ENCODE results near the gene GREB1.

The GREB1 gene

DNA sequence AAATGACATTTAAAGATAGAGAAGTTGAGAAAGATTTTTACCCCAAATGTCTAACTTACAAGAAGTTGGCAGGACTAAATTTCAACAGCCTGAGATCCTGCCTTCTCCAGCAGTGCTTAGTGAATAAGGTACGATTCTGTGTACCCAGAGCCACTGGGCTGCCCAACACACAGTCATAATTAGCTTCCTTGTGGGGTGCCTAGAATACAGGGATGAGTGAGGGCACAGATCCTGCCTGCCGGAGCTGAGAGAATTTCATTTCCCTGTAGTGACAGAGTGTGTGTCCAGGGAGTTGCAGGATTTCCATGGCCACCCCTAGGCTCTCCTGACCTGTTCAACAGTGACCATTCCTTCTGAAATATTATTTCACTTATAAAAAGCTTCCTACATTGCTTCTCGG lies 27.0 kb downstream of the GREB1 start:
- Histone ChIP-seq H3K4me1 (ENCODE audit: low read depth, poor library complexity, severe bottlenecking) (peaks cover 16% of the 10 kb centered on the region), H3K9ac (no peak overlapping the region), H2AFZ (ENCODE audit: low read depth) (no peak overlapping the region), H4K20me1 (ENCODE audit: insufficient read depth) (no peaks in the 10 kb centered on the region), H3K4me3 (IDR thresholded peaks at IDR 0.05; ENCODE audit: insufficient read depth, low read depth, low read length) (no peak overlapping the region), H3K27me3 (ENCODE audit: insufficient read depth, low read depth) (no peaks in the 10 kb centered on the region), H3K79me2 (ENCODE audit: insufficient read depth, low read depth) (no peaks in the 10 kb centered on the region), H3K27ac (no peak overlapping the region), H3K4me2 (no peak overlapping the region), H3K36me3 (ENCODE audit: insufficient read depth) (no peaks in the 10 kb centered on the region)
- TF ChIP-seq, protein P1, sequence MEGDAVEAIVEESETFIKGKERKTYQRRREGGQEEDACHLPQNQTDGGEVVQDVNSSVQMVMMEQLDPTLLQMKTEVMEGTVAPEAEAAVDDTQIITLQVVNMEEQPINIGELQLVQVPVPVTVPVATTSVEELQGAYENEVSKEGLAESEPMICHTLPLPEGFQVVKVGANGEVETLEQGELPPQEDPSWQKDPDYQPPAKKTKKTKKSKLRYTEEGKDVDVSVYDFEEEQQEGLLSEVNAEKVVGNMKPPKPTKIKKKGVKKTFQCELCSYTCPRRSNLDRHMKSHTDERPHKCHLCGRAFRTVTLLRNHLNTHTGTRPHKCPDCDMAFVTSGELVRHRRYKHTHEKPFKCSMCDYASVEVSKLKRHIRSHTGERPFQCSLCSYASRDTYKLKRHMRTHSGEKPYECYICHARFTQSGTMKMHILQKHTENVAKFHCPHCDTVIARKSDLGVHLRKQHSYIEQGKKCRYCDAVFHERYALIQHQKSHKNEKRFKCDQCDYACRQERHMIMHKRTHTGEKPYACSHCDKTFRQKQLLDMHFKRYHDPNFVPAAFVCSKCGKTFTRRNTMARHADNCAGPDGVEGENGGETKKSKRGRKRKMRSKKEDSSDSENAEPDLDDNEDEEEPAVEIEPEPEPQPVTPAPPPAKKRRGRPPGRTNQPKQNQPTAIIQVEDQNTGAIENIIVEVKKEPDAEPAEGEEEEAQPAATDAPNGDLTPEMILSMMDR (conservative IDR thresholded peaks at IDR 0.05; ENCODE audit: low read depth, low read length) = no peak

DNA sequence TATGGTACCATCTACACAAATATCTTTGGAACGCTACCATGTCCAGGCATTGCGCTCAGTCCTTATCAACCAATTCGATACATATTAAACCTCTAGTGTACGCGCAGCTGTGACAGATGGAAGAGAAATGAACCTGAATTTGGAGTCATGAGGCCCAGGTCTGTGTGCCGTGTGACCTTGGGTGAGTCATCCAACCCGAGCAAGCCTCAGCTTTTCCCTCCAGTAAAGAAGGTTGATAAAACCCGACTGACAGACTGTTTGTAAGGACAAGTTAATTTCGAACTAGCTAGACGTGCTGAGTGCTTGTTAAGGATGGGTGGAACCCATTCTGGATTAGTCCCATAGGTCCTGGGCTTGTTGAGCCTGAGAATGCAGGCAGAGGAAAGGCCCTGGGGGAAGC lies 28.2 kb downstream of the GREB1 start:
- H2AFZ ChIP-seq (ENCODE audit: low read depth) = no peak overlapping the region
- H3K4me3 ChIP-seq (IDR thresholded peaks at IDR 0.05; ENCODE audit: insufficient read depth, low read depth, low read length) = no peak overlapping the region
- TF ChIP-seq, protein P1 (conservative IDR thresholded peaks at IDR 0.05; ENCODE audit: low read depth, low read length) = no peak
- no peak overlapping the region for H3K27ac ChIP-seq
- no peaks in the 10 kb centered on the region for H3K27me3 ChIP-seq (ENCODE audit: insufficient read depth, low read depth)
- H3K9ac ChIP-seq = no peak overlapping the region
- H3K4me2 ChIP-seq = no peak overlapping the region
- no peaks in the 10 kb centered on the region for H4K20me1 ChIP-seq (ENCODE audit: insufficient read depth)
- peaks cover 21% of the 10 kb centered on the region for H3K4me1 ChIP-seq (ENCODE audit: low read depth, poor library complexity, severe bottlenecking)
- no peaks in the 10 kb centered on the region for H3K36me3 ChIP-seq (ENCODE audit: insufficient read depth)
- no peaks in the 10 kb centered on the region for H3K79me2 ChIP-seq (ENCODE audit: insufficient read depth, low read depth)

DNA sequence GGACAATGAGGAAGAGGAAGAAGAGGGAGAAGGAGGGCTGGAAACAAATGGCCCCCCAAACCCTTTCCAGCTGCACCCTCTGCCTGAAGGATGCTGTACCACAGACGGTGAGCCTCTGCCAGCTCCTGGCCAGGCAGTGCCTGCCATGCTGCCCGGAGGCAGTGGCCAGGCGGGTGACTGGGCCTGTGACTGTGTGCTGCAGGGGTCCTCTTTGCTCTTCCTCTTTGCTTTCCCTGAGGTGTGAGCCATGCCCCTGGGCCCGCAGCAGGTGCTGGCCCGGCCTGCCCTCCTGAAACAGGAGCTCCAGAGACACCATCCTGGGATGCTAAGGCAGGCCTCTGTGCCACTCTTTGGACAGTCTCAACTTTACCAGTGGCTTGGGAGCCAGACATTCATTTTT lies 28.6 kb downstream of the GREB1 start:
- Histone ChIP-seq H2AFZ (ENCODE audit: low read depth) (no peak overlapping the region), H3K4me2 (no peak overlapping the region), H3K79me2 (ENCODE audit: insufficient read depth, low read depth) (no peaks in the 10 kb centered on the region), H3K27me3 (ENCODE audit: insufficient read depth, low read depth) (no peaks in the 10 kb centered on the region), H3K36me3 (ENCODE audit: insufficient read depth) (no peaks in the 10 kb centered on the region), H3K9ac (no peak overlapping the region), H3K4me1 (ENCODE audit: low read depth, poor library complexity, severe bottlenecking) (peaks cover 21% of the 10 kb centered on the region), H3K4me3 (IDR thresholded peaks at IDR 0.05; ENCODE audit: insufficient read depth, low read depth, low read length) (no peak overlapping the region), H4K20me1 (ENCODE audit: insufficient read depth) (no peaks in the 10 kb centered on the region), H3K27ac (no peak overlapping the region)
- TF ChIP-seq, protein P1 (conservative IDR thresholded peaks at IDR 0.05; ENCODE audit: low read depth, low read length) = no peak

DNA sequence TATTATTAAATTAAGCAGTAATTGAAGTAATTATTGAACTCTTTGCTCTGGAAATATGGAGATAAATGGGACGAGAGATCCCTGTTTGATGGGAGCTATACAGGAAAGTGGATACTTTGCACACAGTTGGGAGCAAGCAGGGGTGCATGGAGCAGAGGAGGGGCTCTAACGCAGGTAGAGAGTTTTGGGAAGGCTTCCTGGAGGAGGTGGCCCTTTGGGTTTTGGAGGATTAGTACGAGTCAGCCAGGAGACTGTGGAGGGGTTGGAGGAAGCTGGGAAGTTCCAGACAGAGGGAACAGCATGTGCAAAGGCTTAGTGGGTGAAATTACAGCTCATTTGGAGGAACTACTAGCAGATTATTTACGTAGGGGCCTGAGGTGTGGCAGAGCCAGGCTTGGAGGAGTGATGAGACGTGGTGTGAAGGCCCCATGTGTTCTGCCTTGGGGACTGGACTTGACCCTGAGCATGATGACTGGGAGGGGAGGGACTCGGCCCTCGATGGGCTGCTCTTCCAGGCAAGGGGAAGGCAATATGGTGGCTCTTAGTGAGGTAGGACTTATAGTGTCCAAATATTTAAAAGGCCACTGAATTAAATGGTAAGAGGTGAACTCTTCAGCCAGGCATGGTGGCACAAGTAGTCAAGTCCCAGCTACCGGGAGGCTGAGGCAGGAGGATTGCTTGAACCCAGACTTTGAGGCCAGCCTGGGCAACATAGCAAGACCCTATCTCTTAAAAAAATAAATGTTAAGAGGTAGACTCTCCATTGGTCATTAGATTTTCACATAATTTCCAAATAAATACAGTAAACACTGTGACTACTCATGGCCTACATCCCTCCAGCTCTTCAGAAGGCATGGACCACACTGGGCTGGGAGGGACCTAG lies 30.2 kb downstream of the GREB1 start:
- H3K36me3 ChIP-seq (ENCODE audit: insufficient read depth) = no peaks in the 10 kb centered on the region
- no peaks in the 10 kb centered on the region for H3K79me2 ChIP-seq (ENCODE audit: insufficient read depth, low read depth)

More for the DNA sequence above, 30.2 kb downstream of the GREB1 start:
- TF ChIP-seq, protein P1 (conservative IDR thresholded peaks at IDR 0.05; ENCODE audit: low read depth, low read length) = no peak
- H3K4me1 ChIP-seq (ENCODE audit: low read depth, poor library complexity, severe bottlenecking) = peaks cover 21% of the 10 kb centered on the region
- H2AFZ ChIP-seq (ENCODE audit: low read depth) = 0 out of 2 replicates have a peak overlapping the region, but pooled peaks have one; percentile 30
- H3K4me3 ChIP-seq (IDR thresholded peaks at IDR 0.05; ENCODE audit: insufficient read depth, low read depth, low read length) = no peak overlapping the region
- peak overlapping the region; percentile 48 for H3K27ac ChIP-seq
- peak overlapping the region; percentile 31 for H3K4me2 ChIP-seq
- no peaks in the 10 kb centered on the region for H3K27me3 ChIP-seq (ENCODE audit: insufficient read depth, low read depth)
- H3K9ac ChIP-seq = no peak overlapping the region; the same call in 1 of the 2 replicates
- no peaks in the 10 kb centered on the region for H4K20me1 ChIP-seq (ENCODE audit: insufficient read depth)

Data from KMS-11 (cell line).